IPS-18c (cell line): ENCODE data around the gene PRRG1.
"Not testable (repeated sequence)": the region's sequence is repeated elsewhere in the genome, so short reads cannot be mapped to it uniquely, and the experiment has no call there.

Source experiments
- H3K4me3 ChIP-seq: 2 replicates; pipeline ENCODE4 v1.7.0; 2013; ENCODE audit warnings: low read depth, mild to moderate bottlenecking, low read length, moderate library complexity; ENCODE audit not compliant: insufficient read depth
- H3K9me3 ChIP-seq: one replicate; pipeline ENCODE4 v1.6.1; 2013; ENCODE audit warnings: mild to moderate bottlenecking, low read length, moderate library complexity; ENCODE audit not compliant: control insufficient read depth, insufficient read depth

PRRG1 gene

DNA sequence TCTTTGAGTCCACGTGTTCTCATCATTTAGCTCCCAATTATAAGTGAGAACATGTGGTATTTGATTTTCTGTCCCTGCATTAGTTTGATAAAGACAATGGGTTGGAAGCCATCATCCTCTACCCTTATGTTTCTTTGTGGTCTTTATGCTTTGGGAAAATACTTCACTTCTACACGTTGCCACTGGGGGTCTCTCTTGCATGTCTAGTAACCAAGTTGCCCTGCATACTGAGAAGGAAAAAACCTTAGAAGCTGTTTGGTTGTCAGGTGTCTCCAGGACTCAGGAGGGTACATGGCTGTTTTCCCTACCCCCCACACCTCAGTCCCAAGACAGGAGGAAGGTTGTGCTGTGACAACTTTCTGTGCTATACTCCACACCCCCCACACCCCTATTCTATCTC, 146.6 kb downstream of the PRRG1 start:
- not testable (repeated sequence) for H3K9me3 ChIP-seq, H3K4me3 ChIP-seq

DNA sequence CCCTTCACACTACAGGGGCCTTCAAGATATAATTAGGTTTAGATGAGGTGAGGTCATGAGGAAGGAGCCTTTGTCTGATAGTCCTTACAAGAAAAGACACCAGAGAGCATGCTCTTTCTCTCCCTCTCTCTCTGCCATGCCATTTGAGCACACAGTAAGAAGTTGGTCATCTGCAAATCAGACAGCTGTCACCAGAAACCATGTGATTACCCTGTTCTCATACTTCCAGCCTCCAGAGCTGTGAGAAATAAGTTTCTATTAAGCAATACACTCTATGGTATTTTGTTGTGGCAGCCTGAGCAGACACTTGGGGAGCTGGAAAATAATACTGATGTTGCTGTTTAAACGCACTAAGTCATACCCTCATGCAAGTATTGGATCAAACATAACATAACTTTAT, 148.0 kb downstream of the PRRG1 start:
- not testable (repeated sequence) for H3K9me3 ChIP-seq, H3K4me3 ChIP-seq

DNA sequence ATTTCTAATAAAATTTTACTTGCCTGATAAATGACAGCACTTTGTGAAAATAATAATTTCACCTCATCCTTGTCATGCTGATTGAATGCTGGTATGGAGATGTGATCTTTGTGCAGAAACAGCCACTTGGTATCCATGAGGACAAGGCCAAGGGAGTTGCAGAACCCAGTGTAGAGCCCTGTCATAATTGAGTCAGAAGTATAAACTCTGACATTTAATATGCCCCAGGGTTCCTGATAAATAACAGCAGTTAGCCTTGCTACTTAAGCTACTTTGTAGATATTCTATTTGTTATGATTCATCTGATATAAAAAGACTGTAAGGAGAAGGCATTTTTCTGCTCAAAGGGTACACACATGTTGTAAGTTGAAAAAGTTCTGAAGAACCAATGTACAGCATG, 149.2 kb downstream of the PRRG1 start:
- not testable (repeated sequence) for H3K4me3 ChIP-seq, H3K9me3 ChIP-seq

DNA sequence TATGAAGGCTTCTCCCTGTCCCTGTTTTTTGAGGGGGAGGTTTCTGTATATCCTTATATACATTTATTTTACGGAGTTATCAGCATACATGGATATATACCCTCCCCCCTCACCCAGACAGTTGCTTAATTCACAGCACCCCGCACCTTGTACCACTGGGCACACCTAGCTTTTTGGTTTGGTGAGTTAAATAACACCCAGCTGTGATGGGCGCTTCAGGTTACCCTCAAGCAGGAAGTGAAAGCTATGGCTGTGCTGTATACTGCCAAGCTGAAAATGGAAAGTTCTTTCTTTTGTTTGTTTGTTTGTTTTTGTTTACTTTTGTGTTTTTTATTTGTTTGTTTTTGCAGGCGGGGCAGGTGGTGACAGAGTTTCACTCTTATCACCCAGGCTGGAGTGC, 150.5 kb downstream of the PRRG1 start:
- not testable (repeated sequence) for H3K4me3 ChIP-seq, H3K9me3 ChIP-seq

DNA sequence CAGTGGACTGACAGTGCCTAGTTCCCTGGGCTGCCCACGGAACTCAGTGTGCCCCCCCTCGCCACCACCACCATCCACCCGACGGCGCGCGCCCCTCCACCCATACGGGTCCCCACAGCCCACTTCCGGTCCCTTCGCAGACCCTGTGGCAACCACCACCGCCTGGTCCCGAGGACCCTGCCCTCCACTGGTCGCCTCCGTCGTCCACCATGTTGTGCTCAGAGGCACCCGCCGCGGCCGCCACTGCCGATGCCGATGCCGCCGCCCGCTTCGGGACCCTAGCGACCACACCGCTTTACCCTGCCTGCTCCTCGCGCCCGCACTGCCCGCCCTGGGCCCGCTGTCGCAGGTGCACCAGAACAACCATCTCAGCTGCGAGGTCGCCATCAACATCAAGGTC, 155.8 kb downstream of the PRRG1 start:
- H3K4me3 ChIP-seq: no peak overlapping the region
- peaks cover 4% of the 10 kb centered on the region for H3K9me3 ChIP-seq
